HG03045 (cell line): ENCODE data around the gene PLCD3.

Source experiments
- ATAC-seq: cut with Tn5 transposase; IDR thresholded peaks from one replicate; pipeline ENCODE4 v1.9.1; 2021; ENCODE audit warnings: mild to moderate bottlenecking, moderate library complexity; ENCODE audit not compliant: unreplicated experiment

PLCD3 gene

GRCh38 chr17:45081047-45081703 is 51.1 kb downstream of the PLCD3 start:
- ATAC-seq = no peak

- ATAC-seq = no peak
Measured at GRCh38 chr17:45077643-45078042, 54.7 kb downstream of the PLCD3 start.

- ATAC-seq = no peak
Measured at GRCh38 chr17:45073414-45074070, 58.8 kb downstream of the PLCD3 start.

- no peak for ATAC-seq
Measured at GRCh38 chr17:45070809-45071208, 61.5 kb downstream of the PLCD3 start.

GRCh38 chr17:45070001-45070400 is 62.3 kb downstream of the PLCD3 start:
- ATAC-seq = no peak

GRCh38 chr17:45067637-45068036 is 64.7 kb downstream of the PLCD3 start:
- ATAC-seq = no peak

- ATAC-seq = no peak
Measured at GRCh38 chr17:45063198-45063597, 69.1 kb downstream of the PLCD3 start.

GRCh38 chr17:45061606-45062205 is 70.6 kb downstream of the PLCD3 start:
- ATAC-seq = no peak

GRCh38 chr17:45060797-45061605 is 71.3 kb downstream of the PLCD3 start, which contains the start of gene NMT1:
Gene NMT1, plus strand, starts transcription at chr17:45061317. Its CDS starts 13 bp downstream, at chr17:45061330.
- ATAC-seq = peak; percentile 88

- no peak for ATAC-seq
Measured at GRCh38 chr17:45060382-45060796, 71.9 kb downstream of the PLCD3 start.
